H9 (cell line): ENCODE data around the gene MGARP. TPM values are rescaled to one million over a fixed set of nuclear protein-coding genes. Genes with fewer than 3 reads are reported as not detected.

ENCODE experiments used
- DNase-seq: peaks from one replicate; pipeline ENCODE4 v3.0.0-alpha.2; 2017
- H2AFZ ChIP-seq: one replicate; pipeline ENCODE4 v1.6.1; 2013; ENCODE audit warnings: mild to moderate bottlenecking, low read length, control low read depth, moderate library complexity
- H2AK5ac ChIP-seq: 2 replicates; pipeline ENCODE4 v1.6.1; 2013; ENCODE audit warnings: low read length, control low read depth, mixed read lengths; ENCODE audit not compliant: insufficient read length
- H2BK120ac ChIP-seq: one replicate; pipeline ENCODE4 v1.6.1; 2013; ENCODE audit warnings: low read depth, mild to moderate bottlenecking, low read length, control low read depth, inconsistent platforms; ENCODE audit not compliant: poor library complexity, severe bottlenecking
- H2BK12ac ChIP-seq: 2 replicates; pipeline ENCODE4 v1.6.1; 2013; ENCODE audit warnings: low read length, control low read depth, mixed read lengths, low read depth; ENCODE audit not compliant: insufficient read length
- H2BK15ac ChIP-seq: 2 replicates; pipeline ENCODE4 v1.6.1; 2013; ENCODE audit warnings: low read depth, low read length, control low read depth
- H2BK20ac ChIP-seq: one replicate; pipeline ENCODE4 v1.6.1; 2013; ENCODE audit warnings: low read depth, mild to moderate bottlenecking, low read length, control low read depth, inconsistent platforms; ENCODE audit not compliant: poor library complexity, severe bottlenecking
- H2BK5ac ChIP-seq: 2 replicates; pipeline ENCODE4 v1.6.1; 2013; ENCODE audit warnings: low read length, control low read depth, mixed read lengths; ENCODE audit not compliant: insufficient read length
- H3K14ac ChIP-seq: 2 replicates; pipeline ENCODE4 v1.6.1; 2013; ENCODE audit warnings: low read length, control low read depth; ENCODE audit not compliant: insufficient read depth
- H3K18ac ChIP-seq: 2 replicates; pipeline ENCODE4 v1.6.1; 2013; ENCODE audit warnings: low read depth, mild to moderate bottlenecking, mixed read lengths, low read length, control low read depth; ENCODE audit not compliant: insufficient read length
- H3K23ac ChIP-seq: 2 replicates; pipeline ENCODE4 v1.6.1; 2013; ENCODE audit warnings: low read length, control low read depth, mixed read lengths, low read depth; ENCODE audit not compliant: insufficient read length
- H3K23me2 ChIP-seq: 2 replicates; pipeline ENCODE4 v1.6.1; 2013; ENCODE audit warnings: low read depth, mild to moderate bottlenecking, mixed read lengths, low read length, control low read depth; ENCODE audit not compliant: insufficient read length, poor library complexity, severe bottlenecking
- H3K27ac ChIP-seq: 2 replicates; pipeline ENCODE4 v1.5.1; 2013; ENCODE audit warnings: low read length, control low read depth, mixed read lengths, low read depth; ENCODE audit not compliant: insufficient read length
- H3K27me3 ChIP-seq: 2 replicates; pipeline ENCODE4 v1.6.1; 2013; ENCODE audit warnings: low read length, control low read depth, inconsistent platforms; ENCODE audit not compliant: insufficient read depth
- H3K4ac ChIP-seq: 2 replicates; pipeline ENCODE4 v1.6.1; 2013; ENCODE audit warnings: low read depth, mild to moderate bottlenecking, control low read depth, inconsistent platforms, low read length, moderate library complexity
- H3K4me1 ChIP-seq: 2 replicates; pipeline ENCODE4 v1.6.1; 2013; ENCODE audit warnings: low read length, control low read depth, inconsistent platforms; ENCODE audit not compliant: insufficient read depth
- H3K4me2 ChIP-seq: 2 replicates; pipeline ENCODE4 v1.6.1; 2013; ENCODE audit warnings: low read length, control low read depth, mixed read lengths; ENCODE audit not compliant: insufficient read length, insufficient read depth
- H3K56ac ChIP-seq: 2 replicates; pipeline ENCODE4 v1.6.1; 2013; ENCODE audit warnings: low read depth, mild to moderate bottlenecking, mixed read lengths, low read length, control low read depth; ENCODE audit not compliant: insufficient read length
- H3K79me1 ChIP-seq: 2 replicates; pipeline ENCODE4 v1.6.1; 2013; ENCODE audit warnings: low read depth, mild to moderate bottlenecking, moderate library complexity, low read length, control low read depth, inconsistent platforms; ENCODE audit not compliant: insufficient read depth, poor library complexity, severe bottlenecking
- H3K79me2 ChIP-seq: 2 replicates; pipeline ENCODE4 v1.6.1; 2013; ENCODE audit warnings: low read length, control low read depth, inconsistent platforms; ENCODE audit not compliant: insufficient read depth
- H3K9ac ChIP-seq: 2 replicates; pipeline ENCODE4 v1.6.1; 2013; ENCODE audit warnings: low read length, control low read depth, mixed read lengths; ENCODE audit not compliant: insufficient read length; ENCODE audit errors: extremely low read depth
- H3K9me3 ChIP-seq: one replicate; pipeline ENCODE4 v1.6.1; 2013; ENCODE audit warnings: low read depth, low read length, inconsistent platforms; ENCODE audit not compliant: control insufficient read depth
- H3T11ph ChIP-seq: one replicate; pipeline ENCODE4 v1.6.1; 2013; ENCODE audit warnings: mild to moderate bottlenecking, low read length, control low read depth, inconsistent platforms
- H4K20me1 ChIP-seq: one replicate; pipeline ENCODE4 v1.6.1; 2013; ENCODE audit not compliant: control insufficient read depth, insufficient read length, insufficient read depth
- H4K5ac ChIP-seq: 2 replicates; pipeline ENCODE4 v1.6.1; 2013; ENCODE audit warnings: low read depth, mild to moderate bottlenecking, mixed read lengths, low read length, control low read depth; ENCODE audit not compliant: insufficient read length
- H4K8ac ChIP-seq: replicated peaks from 2 replicates; pipeline ENCODE4 v1.6.1; 2013; ENCODE audit warnings: low read length, control low read depth, mixed read lengths, low read depth; ENCODE audit not compliant: insufficient read length
- H4K91ac ChIP-seq: 2 replicates; pipeline ENCODE4 v1.6.1; 2013; ENCODE audit warnings: low read depth, mild to moderate bottlenecking, moderate library complexity, mixed read lengths, low read length, control low read depth; ENCODE audit not compliant: insufficient read length
- H3K27ac Mint-ChIP-seq, 3 experiments: 2 replicates in 2 of 3; 3 replicates in 1 of 3; pipeline ENCODE4 v1.8.0; 2020 to 2021; ENCODE audit warnings: mixed read lengths in 3 of 3, mild to moderate bottlenecking in 1 of 3, moderate library complexity in 1 of 3
- H3K27me3 Mint-ChIP-seq: 2 replicates; pipeline ENCODE4 v1.8.0; 2021; ENCODE audit warnings: low read depth, mild to moderate bottlenecking, moderate library complexity, mixed read lengths
- H3K36me3 Mint-ChIP-seq, 3 experiments: 2 replicates in 2 of 3; 3 replicates in 1 of 3; pipeline ENCODE4 v1.8.0; 2020 to 2021; ENCODE audit warnings: low read depth in 3 of 3, mixed read lengths in 3 of 3; ENCODE audit not compliant: insufficient read depth in 1 of 3
- H3K4me1 Mint-ChIP-seq, 2 experiments: 2 replicates each; pipeline ENCODE4 v1.8.0; 2020; ENCODE audit warnings: mixed read lengths in 2 of 2
- H3K4me3 Mint-ChIP-seq, 2 experiments: 2 replicates in 1 of 2; 3 replicates in 1 of 2; pipeline ENCODE4 v1.8.0; 2020 to 2021; ENCODE audit warnings: mild to moderate bottlenecking in 2 of 2, mixed read lengths in 2 of 2, moderate library complexity in 1 of 2
- H3K9me3 Mint-ChIP-seq, 2 experiments: 2 replicates in 1 of 2; 3 replicates in 1 of 2; pipeline ENCODE4 v1.8.0; 2020; ENCODE audit warnings: mild to moderate bottlenecking in 2 of 2, mixed read lengths in 2 of 2, moderate library complexity in 1 of 2
- WGBS: extraction: QIAGEN DNeasy Blood & Tissue Kit; methylation state at CpG from one replicate; pipeline ENCODE4 v1.1.7; 2013; ENCODE audit warnings: missing lambda C conversion rate, low lambda C conversion rate, mixed read lengths; ENCODE audit not compliant: insufficient read length; ENCODE audit errors: extremely low coverage; 5-methylcytosine and 5-hydroxymethylcytosine counted together
- total RNA-seq: library from RNA; stranded (reverse); gene quantifications from 2 replicates; pipeline ENCODE4 v1.2.1, GENCODE V29; 2021
- TF ChIP-seq, protein P1 (sequence below): fragments of 200-600 bp; sonication (generic); conservative IDR thresholded peaks from 3 replicates; pipeline ENCODE4 v1.8.0; 2021; ENCODE audit warnings: antibody characterized with exemption, mild to moderate bottlenecking

The MGARP gene
- total RNA-seq, 1 experiment from 2014 or later = 4.0 TPM

DNA sequence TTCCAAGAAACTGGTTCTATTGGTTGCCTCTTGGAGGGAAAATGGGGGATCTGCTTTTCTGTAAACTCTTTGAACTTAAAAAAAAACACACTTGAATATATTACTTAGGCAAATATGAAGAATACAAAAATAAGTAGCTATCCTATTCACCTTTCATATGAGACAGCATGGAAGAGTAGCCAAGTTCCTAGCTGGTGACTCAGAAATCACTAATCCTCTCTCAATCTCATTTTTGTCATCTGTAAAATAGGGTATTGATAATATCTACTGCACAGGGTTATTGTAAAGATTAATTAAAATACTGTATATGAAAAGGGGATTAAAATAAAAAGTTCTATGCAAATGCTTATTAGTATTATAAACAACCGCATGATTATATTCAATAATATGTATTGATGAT lies 12.7 kb downstream of the MGARP start:
- Histone ChIP-seq H4K20me1 (no peaks in the 10 kb centered on the region), H3K14ac (no peak overlapping the region), H4K5ac (no peak overlapping the region), H2BK15ac (no peak overlapping the region), H4K8ac (no peak overlapping the region), H3K27me3 (no peaks in the 10 kb centered on the region), H2BK12ac (no peak overlapping the region), H2BK5ac (no peak overlapping the region), H2BK20ac (no peak overlapping the region), H2AFZ (no peak overlapping the region), H3K23me2 (no peaks in the 10 kb centered on the region), H3K79me1 (no peaks in the 10 kb centered on the region), H2BK120ac (no peak overlapping the region), H3K23ac (no peak overlapping the region), H3K79me2 (no peaks in the 10 kb centered on the region), H3K4me1 (no peaks in the 10 kb centered on the region; the same call in 1 of the 2 replicates), H3K4ac (no peak overlapping the region), H3T11ph (no peak overlapping the region), H2AK5ac (no peak overlapping the region), H3K4me2 (no peak overlapping the region), H3K27ac (no peak overlapping the region), H3K9ac (no peak overlapping the region), H3K18ac (no peak overlapping the region), H3K9me3 (no peaks in the 10 kb centered on the region), H4K91ac (no peak overlapping the region), H3K56ac (no peak overlapping the region)
- Mint-ChIP-seq H3K27me3 (no peaks in the 10 kb centered on the region), H3K4me3 (no peak overlapping the region), H3K9me3 (no peaks in the 10 kb centered on the region), H3K4me1 (peaks cover 19 to 23% of the 10 kb centered on the region in 2 experiments), H3K36me3 (no peaks in the 10 kb centered on the region), H3K27ac (no peak overlapping the region)
- TF ChIP-seq, protein P1, sequence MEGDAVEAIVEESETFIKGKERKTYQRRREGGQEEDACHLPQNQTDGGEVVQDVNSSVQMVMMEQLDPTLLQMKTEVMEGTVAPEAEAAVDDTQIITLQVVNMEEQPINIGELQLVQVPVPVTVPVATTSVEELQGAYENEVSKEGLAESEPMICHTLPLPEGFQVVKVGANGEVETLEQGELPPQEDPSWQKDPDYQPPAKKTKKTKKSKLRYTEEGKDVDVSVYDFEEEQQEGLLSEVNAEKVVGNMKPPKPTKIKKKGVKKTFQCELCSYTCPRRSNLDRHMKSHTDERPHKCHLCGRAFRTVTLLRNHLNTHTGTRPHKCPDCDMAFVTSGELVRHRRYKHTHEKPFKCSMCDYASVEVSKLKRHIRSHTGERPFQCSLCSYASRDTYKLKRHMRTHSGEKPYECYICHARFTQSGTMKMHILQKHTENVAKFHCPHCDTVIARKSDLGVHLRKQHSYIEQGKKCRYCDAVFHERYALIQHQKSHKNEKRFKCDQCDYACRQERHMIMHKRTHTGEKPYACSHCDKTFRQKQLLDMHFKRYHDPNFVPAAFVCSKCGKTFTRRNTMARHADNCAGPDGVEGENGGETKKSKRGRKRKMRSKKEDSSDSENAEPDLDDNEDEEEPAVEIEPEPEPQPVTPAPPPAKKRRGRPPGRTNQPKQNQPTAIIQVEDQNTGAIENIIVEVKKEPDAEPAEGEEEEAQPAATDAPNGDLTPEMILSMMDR = no peak
- no CpG with 5 or more reads among the region's 1 CpG for WGBS
- no peak for DNase-seq
